Mammary epithelial cell (primary cell): ENCODE measurements around the gene CTU1.

Experiments
- EZH2 ChIP-seq: IDR thresholded peaks from 2 replicates; pipeline ENCODE4 v1.6.1; 2012; ENCODE audit warnings: low read length, inconsistent platforms, borderline replicate concordance
- TF ChIP-seq, protein P1 (sequence below), 2 donors: IDR thresholded peaks in 1 of 2; conservative IDR thresholded peaks in 1 of 2; 2 replicates each; pipeline ENCODE4 v1.5.1; 2011 to 2012; ENCODE audit warnings: inconsistent platforms in 2 of 2, low read length in 2 of 2, mild to moderate bottlenecking in 2 of 2, control low read depth in 1 of 2, low read depth in 1 of 2; ENCODE audit not compliant: insufficient read depth in 1 of 2; ENCODE audit errors: extremely low read depth in 1 of 2

- TF ChIP-seq, protein P1, sequence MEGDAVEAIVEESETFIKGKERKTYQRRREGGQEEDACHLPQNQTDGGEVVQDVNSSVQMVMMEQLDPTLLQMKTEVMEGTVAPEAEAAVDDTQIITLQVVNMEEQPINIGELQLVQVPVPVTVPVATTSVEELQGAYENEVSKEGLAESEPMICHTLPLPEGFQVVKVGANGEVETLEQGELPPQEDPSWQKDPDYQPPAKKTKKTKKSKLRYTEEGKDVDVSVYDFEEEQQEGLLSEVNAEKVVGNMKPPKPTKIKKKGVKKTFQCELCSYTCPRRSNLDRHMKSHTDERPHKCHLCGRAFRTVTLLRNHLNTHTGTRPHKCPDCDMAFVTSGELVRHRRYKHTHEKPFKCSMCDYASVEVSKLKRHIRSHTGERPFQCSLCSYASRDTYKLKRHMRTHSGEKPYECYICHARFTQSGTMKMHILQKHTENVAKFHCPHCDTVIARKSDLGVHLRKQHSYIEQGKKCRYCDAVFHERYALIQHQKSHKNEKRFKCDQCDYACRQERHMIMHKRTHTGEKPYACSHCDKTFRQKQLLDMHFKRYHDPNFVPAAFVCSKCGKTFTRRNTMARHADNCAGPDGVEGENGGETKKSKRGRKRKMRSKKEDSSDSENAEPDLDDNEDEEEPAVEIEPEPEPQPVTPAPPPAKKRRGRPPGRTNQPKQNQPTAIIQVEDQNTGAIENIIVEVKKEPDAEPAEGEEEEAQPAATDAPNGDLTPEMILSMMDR (conservative IDR thresholded peaks at IDR 0.05 in 1 of 2, IDR thresholded peaks at IDR 0.05 in 1 of 2; ENCODE audit: extremely low read depth in 1 of 2, insufficient read depth in 1 of 2, low read depth in 1 of 2, low read length in 2 of 2): no peak
- no peak for TF ChIP-seq EZH2
These were observed 20.0 kb upstream of the CTU1 start for GRCh38 chr19:51128227-51128626.
